Fibroblast of lung (primary cell): ENCODE data around the gene IL6R.

Source experiments
- CTCF ChIP-seq, 2 donors: IDR thresholded peaks in 1 of 2; conservative IDR thresholded peaks in 1 of 2; 1 replicate in 1 of 2; 2 replicates in 1 of 2; pipeline ENCODE4 v1.5.1; 2011 to 2012; ENCODE audit warnings: low read length in 2 of 2, control low read depth in 1 of 2, inconsistent platforms in 1 of 2, low read depth in 1 of 2, mild to moderate bottlenecking in 1 of 2
- EZH2 ChIP-seq: IDR thresholded peaks from 2 replicates; pipeline ENCODE4 v1.5.1; 2012; ENCODE audit warnings: low read length, control low read depth, mild to moderate bottlenecking; ENCODE audit errors: missing control alignments

- TF ChIP-seq CTCF (conservative IDR thresholded peaks at IDR 0.05 in 1 of 2, IDR thresholded peaks at IDR 0.05 in 1 of 2; ENCODE audit: low read depth in 1 of 2, low read length in 2 of 2) (no peak), EZH2 (no peak)
Measured at GRCh38 chr1:154429118-154429517, 24.0 kb downstream of the IL6R start.
